Upper lobe of left lung (tissue), 6 donors: Measurements from ENCODE around the gene ARHGAP8. TPM values are rescaled to one million over a fixed set of nuclear protein-coding genes. Genes with fewer than 3 reads are reported as not detected.

Experiments
- ATAC-seq, 2 donors: fragments of 200-7000 bp; cut with Tn5 transposase; one replicate each; pipeline ENCODE4 v1.9.1; 2022; ENCODE audit warnings: mild to moderate bottlenecking in 2 of 2, moderate library complexity in 2 of 2; ENCODE audit not compliant: low FRiP score in 2 of 2
- DNase-seq, 2 donors: peaks; one replicate each; pipeline ENCODE4 v3.0.0-alpha.2; 2019 to 2020
- H3K27ac ChIP-seq, 4 donors: fragments of 200-600 bp; sonication (generic); one replicate each; pipeline ENCODE4 v1.5.1; 2016 to 2019
- H3K27me3 ChIP-seq, 4 donors: fragments of 200-600 bp; sonication (generic); one replicate each; pipeline ENCODE4 v1.5.1; 2017 to 2019
- H3K36me3 ChIP-seq, 4 donors: fragments of 200-600 bp; sonication (generic); one replicate each; pipeline ENCODE4 v1.5.1; 2016 to 2019
- H3K4me1 ChIP-seq, 4 donors: fragments of 200-600 bp; sonication (generic); one replicate each; pipeline ENCODE4 v1.5.1; 2018 to 2019
- H3K4me3 ChIP-seq, 4 donors: fragments of 200-600 bp; sonication (generic); one replicate each; pipeline ENCODE4 v1.5.1; 2017 to 2019; ENCODE audit warnings: mild to moderate bottlenecking in 2 of 4, moderate library complexity in 1 of 4
- H3K9me3 ChIP-seq, 4 donors: fragments of 200-600 bp; sonication (generic); one replicate each; pipeline ENCODE4 v1.5.1; 2018 to 2019
- CTCF ChIP-seq, 6 experiments: fragments of 450-650 bp in 4 of 6; fragments of 200-600 bp in 2 of 6; sonication (generic) in 2 of 6; IDR thresholded peaks; one replicate each; pipeline ENCODE4 v1.5.1; 2016 to 2019; ENCODE audit warnings: antibody characterized with exemption in 6 of 6
- EP300 ChIP-seq, 4 donors: sonication (generic); formaldehyde crosslinking; IDR thresholded peaks; one replicate each; pipeline ENCODE4 v1.5.1; 2017; ENCODE audit warnings: antibody characterized with exemption in 4 of 4, control low read depth in 2 of 4
- POLR2A ChIP-seq, 4 donors: fragments of 450-650 bp; IDR thresholded peaks; one replicate each; pipeline ENCODE4 v1.5.1; 2016 to 2017; ENCODE audit warnings: antibody characterized with exemption in 4 of 4, mild to moderate bottlenecking in 2 of 4
- POLR2AphosphoS5 ChIP-seq, 2 donors: sonication (generic); formaldehyde crosslinking; IDR thresholded peaks; one replicate each; pipeline ENCODE4 v1.5.1; 2017; ENCODE audit warnings: antibody characterized with exemption in 2 of 2
- WGBS, 2 donors: methylation state at CpG; one replicate each; pipeline ENCODE4 v1.1.5; 2017 to 2018; 5-methylcytosine and 5-hydroxymethylcytosine counted together
- total RNA-seq, 6 donors: library from RNA; depleted of rRNA in 4 of 6; stranded (reverse); fragments of >200 nt in 4 of 6; gene quantifications; one replicate each; pipeline versions ENCODE4 v1.1.0 to v1.2.1, GENCODE V29; 2016 to 2021
- donor health status: DM: no; HTN: no; CAD: no; lungs with moderate emphysema.
- donor health status: DM: no; HTN: yes; CAD: no; lungs with severe emphysema.

ARHGAP8 gene
- total RNA-seq, 6 donors from 2014 or later, result 13.8 to 55.5 (median 22.7) TPM

- no peak for ATAC-seq
- DNase-seq, result no peak
- H3K27me3 ChIP-seq, result no peaks in the 10 kb centered on the region
- no peak overlapping the region for H3K4me3 ChIP-seq
- no peaks in the 10 kb centered on the region for H3K4me1 ChIP-seq
- no peak for TF ChIP-seq POLR2A (IDR thresholded peaks at IDR 0.05)
- no peak for TF ChIP-seq EP300 (IDR thresholded peaks at IDR 0.05)
- TF ChIP-seq POLR2AphosphoS5 (IDR thresholded peaks at IDR 0.05), result no peak
- TF ChIP-seq CTCF (IDR thresholded peaks at IDR 0.05), result no peak
- WGBS, 2 donors, result 72 to 76% methylated on average over 5 to 6 of the region's 6 CpGs
- H3K9me3 ChIP-seq, result no peaks in the 10 kb centered on the region
- no peak overlapping the region for H3K27ac ChIP-seq
- no peaks in the 10 kb centered on the region for H3K36me3 ChIP-seq
Measured at GRCh38 chr22:44802956-44803355, 50.6 kb downstream of the ARHGAP8 start.

- WGBS, 2 donors, result 70 to 89% methylated on average over 2 to 7 of the region's 7 CpGs
- ATAC-seq (no peak), DNase-seq (no peak)
Measured at GRCh38 chr22:44804327-44804726, 52.0 kb downstream of the ARHGAP8 start.

GRCh38 chr22:44805711-44806110 is 53.3 kb downstream of the ARHGAP8 start:
- no peak overlapping the region for H3K27ac ChIP-seq
- no peak overlapping the region for H3K4me3 ChIP-seq
- no peak for ATAC-seq
- no peaks in the 10 kb centered on the region for H3K9me3 ChIP-seq
- H3K36me3 ChIP-seq, result no peaks in the 10 kb centered on the region
- 81 to 85% methylated on average over 9 of the region's 9 CpGs for WGBS, 2 donors
- H3K27me3 ChIP-seq, result no peaks in the 10 kb centered on the region
- TF ChIP-seq EP300 (IDR thresholded peaks at IDR 0.05) (no peak), POLR2A (IDR thresholded peaks at IDR 0.05) (no peak), POLR2AphosphoS5 (IDR thresholded peaks at IDR 0.05) (no peak), CTCF (IDR thresholded peaks at IDR 0.05) (no peak)
- DNase-seq, result no peak
- no peaks in the 10 kb centered on the region for H3K4me1 ChIP-seq

More at GRCh38 chr22:44804327-44804726, 52.0 kb downstream of the ARHGAP8 start:
- no peaks in the 10 kb centered on the region for H3K4me1 ChIP-seq
- no peaks in the 10 kb centered on the region for H3K27me3 ChIP-seq
- TF ChIP-seq EP300 (IDR thresholded peaks at IDR 0.05), result no peak
- TF ChIP-seq POLR2A (IDR thresholded peaks at IDR 0.05), result no peak
- TF ChIP-seq CTCF (IDR thresholded peaks at IDR 0.05), result no peak
- TF ChIP-seq POLR2AphosphoS5 (IDR thresholded peaks at IDR 0.05), result no peak
- H3K36me3 ChIP-seq, result no peaks in the 10 kb centered on the region
- H3K4me3 ChIP-seq, result no peak overlapping the region
- no peak overlapping the region for H3K27ac ChIP-seq
- H3K9me3 ChIP-seq, result no peaks in the 10 kb centered on the region

GRCh38 chr22:44807232-44807631 is 54.9 kb downstream of the ARHGAP8 start:
- Histone ChIP-seq H3K9me3 (no peaks in the 10 kb centered on the region), H3K27ac (no peak overlapping the region), H3K36me3 (no peaks in the 10 kb centered on the region), H3K4me1 (no peaks in the 10 kb centered on the region), H3K4me3 (no peak overlapping the region), H3K27me3 (no peaks in the 10 kb centered on the region)
- DNase-seq (no peak), ATAC-seq (no peak)
- whole genome bisulfite sequencing, 2 donors, result 74 to 83% methylated on average over 7 of the region's 7 CpGs
- TF ChIP-seq POLR2A (IDR thresholded peaks at IDR 0.05) (no peak), POLR2AphosphoS5 (IDR thresholded peaks at IDR 0.05) (no peak), EP300 (IDR thresholded peaks at IDR 0.05) (no peak), CTCF (IDR thresholded peaks at IDR 0.05) (no peak)

- 56 to 60% methylated on average over 20 to 21 of the region's 21 CpGs for WGBS, 2 donors
Measured at GRCh38 chr22:44807915-44808690, 55.7 kb downstream of the ARHGAP8 start.

More at GRCh38 chr22:44807915-44808690, 55.7 kb downstream of the ARHGAP8 start:
- TF ChIP-seq POLR2AphosphoS5 (IDR thresholded peaks at IDR 0.05) (no peak), EP300 (IDR thresholded peaks at IDR 0.05) (no peak), POLR2A (IDR thresholded peaks at IDR 0.05) (no peak), CTCF (IDR thresholded peaks at IDR 0.05) (no peak)
- ATAC-seq (no peak), DNase-seq (no peak)
- no peaks in the 10 kb centered on the region for H3K27me3 ChIP-seq
- H3K9me3 ChIP-seq, result no peaks in the 10 kb centered on the region
- H3K4me3 ChIP-seq, result no peak overlapping the region
- no peak overlapping the region for H3K27ac ChIP-seq
- no peaks in the 10 kb centered on the region for H3K36me3 ChIP-seq
- no peaks in the 10 kb centered on the region for H3K4me1 ChIP-seq
